NK-92 (cell line): ENCODE measurements around the gene SDHAF3.
"Not testable (repeated sequence)": the region's sequence is repeated elsewhere in the genome, so short reads cannot be mapped to it uniquely, and the experiment has no call there.

Experiments used
- DNase-seq: peaks from one replicate; lab custom pipeline; 2025; ENCODE audit not compliant: unreplicated experiment; lab: John Stamatoyannopoulos, UW

SDHAF3 gene

DNA sequence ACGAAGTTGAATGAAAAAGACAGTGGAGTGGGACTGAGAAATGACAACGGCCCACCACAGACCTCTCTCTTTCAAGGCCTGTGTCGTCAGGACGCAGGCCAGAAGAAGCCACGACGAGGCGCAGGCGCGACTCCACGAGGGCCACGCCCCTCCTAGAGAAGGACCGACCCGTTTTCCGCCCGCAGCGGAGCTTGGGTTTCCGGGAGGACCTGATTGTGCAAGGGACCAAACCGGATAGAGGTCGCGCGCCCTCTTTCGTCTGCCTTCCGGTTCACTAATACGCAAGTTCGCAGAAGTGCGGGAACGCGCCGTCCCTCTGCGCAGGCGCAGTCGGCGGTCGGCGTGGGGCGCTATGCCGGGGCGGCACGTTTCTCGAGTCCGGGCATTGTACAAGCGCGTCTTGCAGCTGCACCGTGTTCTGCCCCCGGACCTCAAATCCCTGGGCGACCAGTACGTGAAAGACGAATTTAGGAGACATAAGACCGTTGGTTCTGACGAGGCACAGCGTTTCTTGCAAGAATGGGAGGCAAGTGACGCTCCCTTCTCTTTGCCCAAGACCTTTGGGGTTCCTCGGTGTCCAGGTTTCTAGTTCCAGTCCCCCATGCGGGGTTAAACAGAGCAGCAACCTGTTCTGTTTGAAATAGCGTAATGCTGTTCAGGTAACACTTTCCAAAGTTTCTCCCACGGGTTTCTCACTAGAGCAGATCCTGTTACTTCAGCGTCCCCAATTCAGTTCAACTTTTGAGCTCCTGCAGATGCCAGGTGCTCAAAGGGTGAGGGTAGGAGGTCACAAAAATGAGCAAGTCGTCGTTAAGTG is at the start of gene SDHAF3:
Gene SDHAF3, plus strand, starts transcription at position 327 of the 817 bp plus-strand sequence. Its CDS starts 26 bp downstream, at position 353.
- peak; percentile 92 for DNase-seq

DNA sequence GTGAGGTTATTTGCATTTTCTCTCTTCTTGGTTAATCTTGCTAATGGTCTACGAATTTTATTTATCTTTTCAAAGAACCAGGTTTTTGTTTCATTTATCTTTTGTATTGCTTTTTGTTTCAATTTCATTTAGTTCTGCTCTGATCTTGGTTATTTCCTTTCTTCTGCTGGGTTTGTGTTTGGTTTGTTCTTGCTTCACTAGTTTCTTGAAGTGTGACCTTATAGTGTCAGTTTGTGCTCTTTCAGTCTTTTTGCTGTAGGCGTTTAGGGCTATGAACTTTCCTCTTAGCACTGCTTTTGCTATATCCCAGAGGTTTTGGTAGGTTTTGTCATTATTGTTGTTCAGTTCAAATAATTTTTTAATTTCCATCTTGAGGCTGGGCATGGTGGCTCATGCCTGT is 45.5 kb upstream of the SDHAF3 start:
- DNase-seq: not testable (repeated sequence)

GRCh38 chr7:97075928-97076327 is 41.6 kb upstream of the SDHAF3 start:
- DNase-seq: no peak

- no peak for DNase-seq
Observed at GRCh38 chr7:97078023-97078969, 39.2 kb upstream of the SDHAF3 start.

DNA sequence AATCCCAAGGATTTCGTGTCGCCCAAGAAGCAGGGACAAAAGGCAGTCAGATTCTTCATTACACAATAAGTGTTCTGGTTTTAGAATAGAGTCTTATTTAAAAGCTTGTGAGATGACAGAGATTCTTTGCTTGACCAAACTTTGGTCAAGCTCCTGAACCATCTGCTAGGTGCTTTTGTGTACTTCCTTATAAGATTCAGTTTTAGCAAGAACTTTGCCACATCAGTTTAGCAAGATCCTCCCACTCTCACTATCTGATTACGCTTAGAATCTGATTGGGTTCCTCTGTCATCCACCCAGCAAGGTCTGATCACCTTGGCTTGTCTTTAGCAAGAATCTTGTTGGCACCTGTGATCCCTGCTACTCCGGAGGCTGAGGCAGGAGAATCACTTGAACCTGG is 38.2 kb upstream of the SDHAF3 start:
- DNase-seq: no peak

- no peak for DNase-seq
Observed at GRCh38 chr7:97081521-97082300, 35.8 kb upstream of the SDHAF3 start.

DNA sequence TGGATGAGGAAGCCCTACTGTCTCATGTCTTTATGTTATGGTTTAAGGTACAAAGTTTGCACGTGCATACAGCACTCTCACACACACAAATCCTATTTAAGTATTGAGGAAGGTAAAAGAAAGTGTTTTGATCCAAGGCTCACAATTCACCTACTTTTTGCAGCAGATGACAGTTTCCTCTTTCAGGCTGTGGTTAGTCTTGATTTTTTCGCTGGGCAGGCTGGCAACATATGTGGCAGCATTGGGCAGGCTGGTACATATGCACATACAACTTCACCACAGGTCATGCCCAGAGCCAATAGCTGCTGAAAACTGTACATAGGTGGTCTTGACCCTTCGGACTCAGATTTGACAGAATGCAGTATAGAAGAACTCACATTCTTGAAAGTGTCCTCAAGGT is 29.1 kb upstream of the SDHAF3 start:
- DNase-seq: no peak

DNA sequence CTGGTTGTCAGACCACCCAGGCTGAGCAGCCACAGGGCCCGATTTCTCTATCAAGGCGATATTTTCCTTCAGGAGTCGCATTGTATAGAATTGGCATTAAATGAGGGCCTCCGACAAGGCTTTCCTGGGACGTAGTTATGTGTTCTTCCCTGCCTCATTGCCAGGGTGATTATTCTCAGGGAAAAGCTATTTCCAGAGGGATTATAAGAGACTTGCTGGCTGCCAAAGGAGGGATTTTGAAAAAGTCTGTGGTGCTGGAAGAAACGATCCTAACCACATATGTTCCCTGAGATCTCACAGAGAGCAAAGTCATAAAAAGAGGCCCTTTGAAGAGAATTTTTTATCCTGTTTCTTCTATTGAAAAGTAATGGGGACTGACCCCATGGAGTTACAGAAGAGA is 27.7 kb upstream of the SDHAF3 start:
- no peak for DNase-seq

GRCh38 chr7:97090761-97091353 is 26.6 kb upstream of the SDHAF3 start:
- no peak for DNase-seq

DNA sequence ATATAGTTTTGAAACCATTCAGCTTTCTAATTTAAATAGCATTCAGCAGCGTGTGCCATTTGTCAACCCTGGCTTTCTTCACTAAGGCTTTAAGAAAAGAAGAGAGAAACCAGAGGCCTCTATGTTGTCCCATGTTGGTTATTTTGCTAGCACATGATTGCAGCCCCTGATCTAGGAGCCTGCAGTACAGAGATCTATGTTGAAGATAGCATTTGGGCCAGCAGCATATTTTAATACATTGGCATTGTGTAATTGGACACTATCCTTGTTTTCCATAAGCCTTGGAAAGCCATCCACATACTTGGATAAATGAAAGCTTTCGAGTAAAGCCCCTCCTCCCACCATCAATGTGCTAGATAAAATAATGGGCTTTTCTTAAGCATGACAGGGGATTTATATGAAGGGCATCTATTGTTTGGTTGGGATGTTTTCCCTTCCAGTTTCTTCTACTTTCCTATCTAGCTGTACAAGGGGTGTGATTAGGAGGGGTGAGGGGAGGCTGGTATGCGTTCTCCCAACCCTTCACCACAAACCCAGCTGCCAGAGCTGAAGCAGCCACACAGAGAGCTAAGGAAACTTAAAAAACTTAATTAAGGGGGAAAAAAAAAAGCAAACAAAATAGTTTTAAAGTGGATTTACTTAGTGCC is 23.1 kb upstream of the SDHAF3 start:
- DNase-seq: no peak

DNA sequence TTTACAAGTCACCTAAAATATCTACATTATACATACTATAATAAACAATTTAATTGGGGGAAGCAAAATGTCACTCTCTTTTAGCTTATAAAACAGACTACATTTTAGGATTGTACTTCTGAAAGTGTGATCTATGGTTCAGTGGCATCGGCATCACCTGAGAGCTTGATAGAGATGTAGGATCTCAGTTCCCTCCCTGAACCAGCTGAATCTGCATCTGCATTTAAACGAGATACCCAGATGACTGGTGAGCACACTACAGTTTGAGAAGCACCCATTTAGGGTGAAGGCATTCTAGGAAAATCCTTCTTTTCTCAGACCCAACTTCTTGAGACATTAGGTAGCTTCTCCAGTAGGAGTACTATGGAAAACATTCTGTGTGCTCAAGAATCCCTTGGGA is 21.5 kb upstream of the SDHAF3 start:
- DNase-seq: no peak

- no peak for DNase-seq
Observed at GRCh38 chr7:97096661-97097060, 20.8 kb upstream of the SDHAF3 start.

DNA sequence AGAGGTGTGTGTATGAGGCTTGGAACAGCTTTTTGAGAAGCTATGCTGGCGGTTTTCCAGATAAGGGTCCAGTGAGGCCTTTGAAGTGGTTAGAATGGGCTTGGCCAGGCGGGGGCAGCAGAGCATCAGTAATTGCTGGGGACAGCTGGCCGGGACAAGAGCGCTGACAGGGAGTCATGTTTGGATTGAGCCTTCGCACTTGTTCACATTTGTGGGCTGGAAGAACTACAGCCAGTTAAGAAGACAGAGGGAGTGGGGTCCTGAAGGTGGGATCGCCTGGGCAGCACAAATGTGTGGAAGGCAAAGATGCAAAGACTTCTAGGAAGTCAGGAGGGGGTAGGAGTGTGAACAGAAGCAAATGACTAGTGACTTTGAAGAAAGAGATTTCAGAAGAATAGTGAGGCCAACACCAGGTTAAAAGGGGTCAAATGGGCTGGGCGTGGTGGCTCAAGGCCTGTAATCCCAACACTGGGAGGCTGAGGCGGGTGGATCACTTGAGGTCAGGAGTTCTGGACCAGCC is 12.7 kb upstream of the SDHAF3 start:
- no peak for DNase-seq

GRCh38 chr7:97107192-97107800 is 10.2 kb upstream of the SDHAF3 start:
- DNase-seq: no peak

DNA sequence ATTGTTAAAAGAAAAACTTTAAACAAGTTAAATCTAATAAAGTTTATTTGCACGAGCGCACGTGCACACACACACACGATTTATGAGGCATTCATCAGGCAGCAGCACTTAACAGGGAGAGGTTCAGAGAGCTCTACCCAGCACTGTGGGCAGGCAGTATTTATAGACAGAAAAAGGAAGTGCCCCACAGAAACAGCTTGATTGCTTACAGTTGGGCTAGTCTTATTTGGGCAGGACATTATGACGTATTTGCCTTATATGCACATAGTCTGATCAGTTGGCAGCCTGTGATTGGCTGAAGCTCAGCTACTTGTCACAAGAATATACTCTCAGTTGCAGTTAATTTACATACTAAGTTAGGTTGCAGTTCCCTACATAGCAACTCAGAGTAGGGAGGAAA is 1.2 kb upstream of the SDHAF3 start:
- DNase-seq: no peak

- no peak for DNase-seq
Observed at GRCh38 chr7:97117035-97117371, 495 bp upstream of the SDHAF3 start.

DNA sequence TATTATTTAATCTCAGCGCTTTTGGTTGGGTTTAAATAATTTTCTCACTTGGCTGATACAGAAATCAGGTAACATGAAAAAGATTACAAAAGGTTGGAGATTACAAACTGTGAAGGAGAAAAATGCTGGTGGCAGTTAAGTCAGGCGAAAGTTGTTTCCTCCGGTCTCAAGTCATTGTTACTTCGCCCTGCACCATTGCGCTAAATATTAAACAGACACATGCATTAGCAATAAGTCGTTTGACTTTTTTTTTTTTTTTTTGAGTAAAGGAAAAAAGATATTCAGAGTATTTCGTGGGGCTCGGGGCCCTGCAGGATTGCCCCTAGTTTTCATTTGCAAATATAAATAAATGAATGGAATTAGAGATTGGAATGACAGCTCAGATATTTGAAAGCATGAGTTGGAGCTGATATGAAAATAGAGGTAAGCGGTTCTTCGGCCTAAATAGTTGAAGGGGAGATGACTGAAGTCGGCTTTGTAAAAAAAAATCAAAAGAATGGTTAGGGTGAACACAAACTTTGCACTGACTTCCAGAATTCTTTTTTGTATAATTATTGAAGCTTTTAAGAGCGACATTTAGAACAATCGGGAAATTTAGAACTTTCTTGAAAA is 914 bp downstream of the SDHAF3 start:
- no peak for DNase-seq

- DNase-seq: no peak
Observed at GRCh38 chr7:97119747-97120146, 2.2 kb downstream of the SDHAF3 start.

- no peak for DNase-seq
Observed at GRCh38 chr7:97120713-97121457, 3.4 kb downstream of the SDHAF3 start.
